ENCODE results near the gene ZBTB43. TPM values are rescaled to one million over a fixed set of nuclear protein-coding genes. Genes with fewer than 3 reads are reported as not detected.

The ZBTB43 gene
- total RNA-seq, 2 donors from 2014 or later = 12.5 to 17.0 TPM

GRCh38 chr9:126842977-126843799 lies 38.3 kb downstream of the ZBTB43 start:
- ATAC-seq (ENCODE audit: insufficient number of reproducible peaks, low FRiP score, low read depth) (no peak), DNase-seq (ENCODE audit: low spot score) (no peak)
- H3K9me3 ChIP-seq = no peaks in the 10 kb centered on the region
- H3K27ac ChIP-seq = no peak overlapping the region
- H3K27me3 ChIP-seq (replicated peaks; ENCODE audit: insufficient read depth) = no peaks in the 10 kb centered on the region
- H3K36me3 ChIP-seq = peaks cover 4% of the 10 kb centered on the region
- TF ChIP-seq, protein P1, sequence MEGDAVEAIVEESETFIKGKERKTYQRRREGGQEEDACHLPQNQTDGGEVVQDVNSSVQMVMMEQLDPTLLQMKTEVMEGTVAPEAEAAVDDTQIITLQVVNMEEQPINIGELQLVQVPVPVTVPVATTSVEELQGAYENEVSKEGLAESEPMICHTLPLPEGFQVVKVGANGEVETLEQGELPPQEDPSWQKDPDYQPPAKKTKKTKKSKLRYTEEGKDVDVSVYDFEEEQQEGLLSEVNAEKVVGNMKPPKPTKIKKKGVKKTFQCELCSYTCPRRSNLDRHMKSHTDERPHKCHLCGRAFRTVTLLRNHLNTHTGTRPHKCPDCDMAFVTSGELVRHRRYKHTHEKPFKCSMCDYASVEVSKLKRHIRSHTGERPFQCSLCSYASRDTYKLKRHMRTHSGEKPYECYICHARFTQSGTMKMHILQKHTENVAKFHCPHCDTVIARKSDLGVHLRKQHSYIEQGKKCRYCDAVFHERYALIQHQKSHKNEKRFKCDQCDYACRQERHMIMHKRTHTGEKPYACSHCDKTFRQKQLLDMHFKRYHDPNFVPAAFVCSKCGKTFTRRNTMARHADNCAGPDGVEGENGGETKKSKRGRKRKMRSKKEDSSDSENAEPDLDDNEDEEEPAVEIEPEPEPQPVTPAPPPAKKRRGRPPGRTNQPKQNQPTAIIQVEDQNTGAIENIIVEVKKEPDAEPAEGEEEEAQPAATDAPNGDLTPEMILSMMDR (IDR thresholded peaks at IDR 0.05) = no peak
- H3K4me3 ChIP-seq = no peak overlapping the region
- H3K4me1 ChIP-seq (ENCODE audit: control insufficient read depth in 1 of 2, low read depth in 2 of 2) = no peaks in the 10 kb centered on the region

DNA sequence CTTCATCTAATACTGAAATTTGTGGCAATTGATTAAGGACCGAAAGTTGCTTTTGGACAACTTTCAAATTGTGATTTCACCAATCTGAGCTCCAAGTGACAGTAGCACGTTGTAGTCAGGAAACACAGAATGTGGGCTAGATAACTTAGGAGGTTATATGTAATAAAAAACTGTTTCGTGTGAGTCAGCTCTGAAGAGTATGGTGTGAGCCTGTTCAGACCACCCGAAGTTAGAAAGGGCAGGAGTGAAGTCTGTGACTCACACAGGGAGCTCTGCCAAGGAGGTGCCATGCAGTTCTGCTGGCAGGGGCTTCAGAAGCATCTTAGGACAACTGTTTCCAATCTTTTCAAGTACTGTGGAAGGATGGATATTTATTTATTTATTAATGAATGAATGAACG lies 39.2 kb downstream of the ZBTB43 start:
- no peak overlapping the region for H3K4me3 ChIP-seq
- H3K36me3 ChIP-seq = no peaks in the 10 kb centered on the region
- DNase-seq (ENCODE audit: low spot score) = no peak
- TF ChIP-seq, protein P1 (IDR thresholded peaks at IDR 0.05) = no peak
- no peak for ATAC-seq (ENCODE audit: insufficient number of reproducible peaks, low FRiP score, low read depth)
- H3K9me3 ChIP-seq = no peaks in the 10 kb centered on the region
- no peaks in the 10 kb centered on the region for H3K27me3 ChIP-seq (replicated peaks; ENCODE audit: insufficient read depth)
- no peak overlapping the region for H3K27ac ChIP-seq
- H3K4me1 ChIP-seq (ENCODE audit: control insufficient read depth in 1 of 2, low read depth in 2 of 2) = no peaks in the 10 kb centered on the region

GRCh38 chr9:126847051-126847450 lies 42.2 kb downstream of the ZBTB43 start:
- H3K36me3 ChIP-seq = no peaks in the 10 kb centered on the region
- DNase-seq (ENCODE audit: low spot score) (no peak), ATAC-seq (ENCODE audit: insufficient number of reproducible peaks, low FRiP score, low read depth) (no peak)
- H3K9me3 ChIP-seq = no peaks in the 10 kb centered on the region
- no peak overlapping the region for H3K27ac ChIP-seq
- H3K4me1 ChIP-seq (ENCODE audit: control insufficient read depth in 1 of 2, low read depth in 2 of 2) = no peaks in the 10 kb centered on the region
- H3K4me3 ChIP-seq = no peak overlapping the region
- no peaks in the 10 kb centered on the region for H3K27me3 ChIP-seq (replicated peaks; ENCODE audit: insufficient read depth)
- TF ChIP-seq, protein P1 (IDR thresholded peaks at IDR 0.05) = no peak

GRCh38 chr9:126849591-126850225 lies 44.9 kb downstream of the ZBTB43 start:
- no peak overlapping the region for H3K4me3 ChIP-seq
- no peaks in the 10 kb centered on the region for H3K4me1 ChIP-seq (ENCODE audit: control insufficient read depth in 1 of 2, low read depth in 2 of 2)
- no peaks in the 10 kb centered on the region for H3K27me3 ChIP-seq (replicated peaks; ENCODE audit: insufficient read depth)
- DNase-seq (ENCODE audit: low spot score) = no peak
- ATAC-seq (ENCODE audit: insufficient number of reproducible peaks, low FRiP score, low read depth) = no peak
- H3K27ac ChIP-seq = no peak overlapping the region
- no peaks in the 10 kb centered on the region for H3K36me3 ChIP-seq
- no peaks in the 10 kb centered on the region for H3K9me3 ChIP-seq
- TF ChIP-seq, protein P1 (IDR thresholded peaks at IDR 0.05) = no peak

DNA sequence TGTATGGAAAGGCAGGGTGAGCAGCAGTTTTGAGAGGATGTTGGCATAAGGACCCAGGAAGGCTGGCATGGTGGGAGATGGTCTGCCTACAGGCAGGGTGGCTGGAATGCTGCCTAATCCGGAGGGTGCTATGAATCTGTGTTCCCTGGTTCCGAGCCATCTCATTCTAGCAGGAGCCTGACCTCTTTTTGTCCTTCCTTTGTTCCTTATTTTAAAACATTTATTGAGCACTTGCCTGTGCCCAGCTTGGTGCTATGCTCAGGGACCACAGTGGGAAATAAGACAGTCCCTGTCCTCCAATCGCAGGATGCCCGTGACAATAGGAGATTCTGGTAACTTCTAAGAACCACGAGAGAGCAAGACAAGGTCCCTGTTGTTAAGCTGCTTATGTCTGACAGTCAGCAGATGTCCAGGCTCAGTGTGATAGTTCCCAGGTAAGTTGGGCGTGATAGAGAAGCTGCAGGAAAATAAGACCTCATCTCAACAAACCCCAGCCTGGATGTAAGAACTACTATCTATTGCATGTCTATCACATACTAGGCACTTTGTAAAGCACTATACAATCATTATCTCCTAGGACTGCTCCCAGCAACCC lies 46.5 kb downstream of the ZBTB43 start:
- Histone ChIP-seq H3K27ac (no peak overlapping the region), H3K9me3 (no peaks in the 10 kb centered on the region), H3K36me3 (no peaks in the 10 kb centered on the region), H3K4me1 (ENCODE audit: control insufficient read depth in 1 of 2, low read depth in 2 of 2) (no peaks in the 10 kb centered on the region), H3K4me3 (no peak overlapping the region), H3K27me3 (replicated peaks; ENCODE audit: insufficient read depth) (no peaks in the 10 kb centered on the region)
- TF ChIP-seq, protein P1 (IDR thresholded peaks at IDR 0.05) = no peak
- no peak for ATAC-seq (ENCODE audit: insufficient number of reproducible peaks, low FRiP score, low read depth)
- no peak for DNase-seq (ENCODE audit: low spot score)

All from thoracic aorta (tissue), 2 donors.